ENCODE measurements around the gene PSMG4. TPM values are rescaled to one million over a fixed set of nuclear protein-coding genes. Genes with fewer than 3 reads are reported as not detected.
"Not testable (repeated sequence)": the region's sequence is repeated elsewhere in the genome, so short reads cannot be mapped to it uniquely, and the experiment has no call there.

The PSMG4 gene
- total RNA-seq, 2 donors from 2014 or later = 10.0 to 21.6 TPM

DNA sequence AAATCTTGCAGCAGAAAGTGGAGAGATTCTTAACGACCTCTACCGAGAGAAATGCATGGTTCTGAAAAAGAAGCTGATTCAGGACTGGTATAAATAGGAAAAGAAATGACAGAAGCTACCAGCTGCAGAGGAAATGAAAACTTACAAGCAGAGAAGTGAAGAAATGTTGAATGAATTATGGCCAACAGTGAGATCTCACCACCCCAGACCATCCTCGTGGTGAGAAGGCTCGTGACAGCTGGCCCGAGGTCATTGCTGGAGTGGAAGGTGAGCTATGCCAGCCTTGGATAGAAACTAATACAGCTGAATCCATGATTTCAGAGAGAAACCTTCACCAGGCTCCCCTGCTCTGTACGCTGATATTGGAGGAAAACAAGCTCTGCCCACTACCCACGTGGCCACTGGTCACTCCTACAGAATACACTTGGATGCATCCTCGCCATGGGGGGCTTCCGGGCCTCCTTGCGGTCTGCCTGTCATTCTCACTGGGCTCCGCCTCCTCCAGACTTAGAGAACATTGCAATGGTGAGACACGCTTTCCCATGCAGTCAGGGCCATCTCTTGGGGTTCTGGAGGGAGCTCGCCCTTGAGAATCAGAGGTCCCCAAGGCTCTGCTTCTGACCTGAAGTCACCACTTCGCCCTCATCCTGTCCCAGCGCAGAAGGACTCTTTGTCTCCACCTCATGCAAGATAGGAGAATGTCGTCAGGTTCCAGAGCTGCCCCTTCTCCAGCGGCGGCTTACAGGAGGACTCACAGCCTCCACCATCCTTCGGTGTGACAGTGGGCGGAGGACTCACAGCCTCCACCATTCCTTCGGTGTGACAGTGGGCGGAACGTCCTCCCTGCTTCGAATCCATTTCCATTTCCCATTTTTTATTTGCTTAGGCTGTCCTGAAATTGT lies 20.7 kb upstream of the PSMG4 start:
- TF ChIP-seq, protein P1, sequence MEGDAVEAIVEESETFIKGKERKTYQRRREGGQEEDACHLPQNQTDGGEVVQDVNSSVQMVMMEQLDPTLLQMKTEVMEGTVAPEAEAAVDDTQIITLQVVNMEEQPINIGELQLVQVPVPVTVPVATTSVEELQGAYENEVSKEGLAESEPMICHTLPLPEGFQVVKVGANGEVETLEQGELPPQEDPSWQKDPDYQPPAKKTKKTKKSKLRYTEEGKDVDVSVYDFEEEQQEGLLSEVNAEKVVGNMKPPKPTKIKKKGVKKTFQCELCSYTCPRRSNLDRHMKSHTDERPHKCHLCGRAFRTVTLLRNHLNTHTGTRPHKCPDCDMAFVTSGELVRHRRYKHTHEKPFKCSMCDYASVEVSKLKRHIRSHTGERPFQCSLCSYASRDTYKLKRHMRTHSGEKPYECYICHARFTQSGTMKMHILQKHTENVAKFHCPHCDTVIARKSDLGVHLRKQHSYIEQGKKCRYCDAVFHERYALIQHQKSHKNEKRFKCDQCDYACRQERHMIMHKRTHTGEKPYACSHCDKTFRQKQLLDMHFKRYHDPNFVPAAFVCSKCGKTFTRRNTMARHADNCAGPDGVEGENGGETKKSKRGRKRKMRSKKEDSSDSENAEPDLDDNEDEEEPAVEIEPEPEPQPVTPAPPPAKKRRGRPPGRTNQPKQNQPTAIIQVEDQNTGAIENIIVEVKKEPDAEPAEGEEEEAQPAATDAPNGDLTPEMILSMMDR (IDR thresholded peaks at IDR 0.05) = no peak
- Histone ChIP-seq H3K27me3 (peaks cover 14% of the 10 kb centered on the region), H3K36me3 (no peaks in the 10 kb centered on the region), H3K27ac (no peak overlapping the region), H3K9ac (ENCODE audit: low read depth in 2 of 2, low read length in 2 of 2) (no peak overlapping the region), H3K4me3 (no peak overlapping the region), H3K9me3 (no peaks in the 10 kb centered on the region), H3K4me1 (no peaks in the 10 kb centered on the region)
- no peak for DNase-seq
- intact Hi-C loops (cut with DNase I) = no loop called here

DNA sequence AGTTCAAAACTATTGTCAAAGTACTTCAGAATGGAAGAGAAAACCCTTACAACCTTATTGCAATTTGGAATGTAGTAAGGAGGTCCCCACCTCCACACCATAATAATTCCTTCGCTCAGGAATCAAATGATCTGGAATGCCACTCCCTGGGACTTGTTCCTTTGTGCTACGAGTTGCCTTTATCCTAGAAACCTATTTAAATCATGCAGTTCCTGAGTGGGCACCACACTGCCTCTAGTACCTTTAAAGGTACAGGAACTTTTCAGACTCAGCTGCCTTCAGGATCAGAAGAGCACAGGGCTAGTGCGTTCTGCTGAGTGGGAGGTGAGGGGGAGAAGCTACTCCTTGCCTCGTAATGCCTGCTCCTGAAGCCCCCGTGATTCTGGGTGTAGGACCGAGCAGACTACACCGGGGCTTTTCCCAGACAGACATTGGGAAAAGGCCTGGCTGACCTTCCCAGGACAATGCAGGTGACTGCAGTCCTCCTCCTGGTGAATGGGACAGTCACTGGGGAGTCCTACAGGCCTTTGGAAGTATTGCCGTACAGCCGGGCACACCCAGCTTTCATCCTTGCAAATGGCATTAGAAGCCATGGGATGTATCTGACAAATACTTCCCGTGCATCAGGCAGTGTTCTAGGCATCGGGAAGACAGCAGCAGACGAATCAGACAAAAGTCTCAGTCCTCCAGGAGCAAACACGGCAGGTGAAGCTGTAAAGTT lies 19.5 kb upstream of the PSMG4 start:
- TF ChIP-seq, protein P1 (IDR thresholded peaks at IDR 0.05) = no peak
- no peak overlapping the region for H3K9ac ChIP-seq (ENCODE audit: low read depth in 2 of 2, low read length in 2 of 2)
- H3K36me3 ChIP-seq = no peaks in the 10 kb centered on the region
- intact Hi-C loops (cut with DNase I) = no loop called here
- H3K9me3 ChIP-seq = no peaks in the 10 kb centered on the region
- DNase-seq = no peak
- H3K27me3 ChIP-seq = peaks cover 8% of the 10 kb centered on the region
- H3K27ac ChIP-seq = no peak overlapping the region
- no peaks in the 10 kb centered on the region for H3K4me1 ChIP-seq
- H3K4me3 ChIP-seq = no peak overlapping the region

DNA sequence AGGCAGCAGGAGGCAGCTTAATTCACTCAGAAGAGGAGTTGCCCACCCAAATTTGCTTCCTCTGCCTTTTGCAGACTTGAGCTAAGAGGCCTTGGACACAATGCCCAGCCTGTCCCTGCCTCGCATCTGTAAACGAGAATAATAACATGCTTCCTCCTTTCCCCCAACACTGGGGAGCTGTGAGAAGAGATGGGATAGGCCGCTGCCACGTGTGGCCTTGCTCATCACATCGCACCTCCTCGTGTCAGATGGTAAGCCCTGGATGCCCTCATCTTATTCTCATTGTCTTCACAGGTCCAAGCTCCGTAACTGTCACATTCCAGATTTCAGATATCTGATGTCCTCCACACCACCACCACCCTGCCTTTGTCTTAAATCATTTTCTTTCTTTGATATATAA lies 18.2 kb upstream of the PSMG4 start:
- Histone ChIP-seq H3K4me1 (no peaks in the 10 kb centered on the region), H3K4me3 (no peak overlapping the region), H3K27me3 (no peaks in the 10 kb centered on the region), H3K27ac (no peak overlapping the region), H3K36me3 (no peaks in the 10 kb centered on the region), H3K9me3 (no peaks in the 10 kb centered on the region), H3K9ac (ENCODE audit: low read depth in 2 of 2, low read length in 2 of 2) (no peak overlapping the region)
- TF ChIP-seq, protein P1 (IDR thresholded peaks at IDR 0.05) = no peak
- intact Hi-C loops (cut with DNase I) = no loop called here
- no peak for DNase-seq

DNA sequence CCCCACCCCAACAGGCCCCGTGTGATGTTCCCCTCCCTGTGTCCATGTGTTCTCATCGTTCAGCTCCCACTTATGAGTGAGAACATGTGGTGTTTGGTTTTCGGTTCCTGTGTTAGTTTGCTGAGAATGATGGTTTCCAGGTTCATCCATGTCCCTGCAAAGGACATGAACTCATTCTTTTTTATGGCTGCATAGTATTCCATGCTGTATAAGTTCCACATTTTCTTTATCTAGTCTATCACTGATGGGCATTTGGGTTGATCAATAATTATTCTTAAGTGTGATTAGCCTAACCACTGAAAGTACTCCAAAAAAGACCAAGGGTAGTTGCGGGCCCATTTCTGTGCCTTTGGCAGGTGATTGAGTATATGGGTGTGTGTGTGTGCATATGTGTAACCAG lies 17.0 kb upstream of the PSMG4 start:
- H3K36me3 ChIP-seq; H3K4me3 ChIP-seq; H3K4me1 ChIP-seq; H3K9me3 ChIP-seq; H3K27ac ChIP-seq; H3K27me3 ChIP-seq; DNase-seq; H3K9ac ChIP-seq (ENCODE audit: low read depth in 2 of 2, low read length in 2 of 2); intact Hi-C loops (cut with DNase I): not testable (repeated sequence)

DNA sequence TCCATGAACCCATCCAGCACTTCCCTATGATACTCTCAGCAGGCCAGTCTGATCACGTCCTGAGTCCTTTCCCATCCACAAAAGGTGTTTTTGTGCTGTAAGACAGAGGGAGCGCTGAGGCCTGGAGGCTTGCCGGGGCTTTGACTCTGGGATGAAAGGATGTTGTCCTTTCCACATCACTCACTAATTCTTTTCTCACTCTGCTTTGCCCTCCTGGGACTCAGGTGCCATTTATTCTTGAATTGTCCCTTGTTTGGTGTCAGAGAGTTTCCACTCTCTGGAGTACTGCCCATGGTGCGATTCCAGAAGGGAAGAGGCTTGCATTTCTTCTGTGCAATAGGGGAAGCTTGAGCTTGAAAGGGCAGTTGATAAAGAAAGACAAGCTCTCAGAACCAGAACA lies 16.0 kb upstream of the PSMG4 start:
- Histone ChIP-seq H3K36me3 (no peaks in the 10 kb centered on the region), H3K27ac (no peak overlapping the region), H3K4me3 (no peak overlapping the region), H3K27me3 (no peaks in the 10 kb centered on the region), H3K9me3 (no peaks in the 10 kb centered on the region), H3K4me1 (no peaks in the 10 kb centered on the region), H3K9ac (ENCODE audit: low read depth in 2 of 2, low read length in 2 of 2) (no peak overlapping the region)
- intact Hi-C loops (cut with DNase I) = no loop called here
- no peak for DNase-seq
- TF ChIP-seq, protein P1 (IDR thresholded peaks at IDR 0.05) = no peak
